ENCODE data around the gene ZNF444. TPM values are rescaled to one million over a fixed set of nuclear protein-coding genes. Genes with fewer than 3 reads are reported as not detected.

Gene ZNF444
- total RNA-seq, 2 experiments from 2014 or later = 22.0 to 25.3 TPM

GRCh38 chr19:56108447-56109195 lies 32.5 kb upstream of the ZNF444 start:
- intact Hi-C loops (cut with micrococcal nuclease; ENCODE audit: unreplicated experiment) = no loop called here
- no TSS peak for BruUV-seq (replicated peaks)
- CTCF ChIA-PET (ENCODE audit: unreplicated experiment) = no interaction called here

GRCh38 chr19:56109226-56109625 lies 31.9 kb upstream of the ZNF444 start:
- H3K9me3 ChIP-seq (ENCODE audit: low read length) = no peaks in the 10 kb centered on the region
- no peak overlapping the region for H3K4me3 ChIP-seq (ENCODE audit: low read depth, low read length, poor library complexity, severe bottlenecking)
- H3K36me3 ChIP-seq (ENCODE audit: insufficient read depth, low read length) = peaks cover 18% of the 10 kb centered on the region
- H3K27ac ChIP-seq (ENCODE audit: low read depth, low read length, poor library complexity, severe bottlenecking) = no peak overlapping the region
- TF ChIP-seq EZH2phosphoT487 (IDR thresholded peaks at IDR 0.05; ENCODE audit: borderline replicate concordance, low read depth, low read length) (no peak), CTCF (conservative IDR thresholded peaks at IDR 0.05; ENCODE audit: low read length) (no peak)
- no peak overlapping the region for H2AFZ ChIP-seq (ENCODE audit: low read length)
- ChIA-PET POLR2A (no interaction called here), CTCF (ENCODE audit: unreplicated experiment) (no interaction called here)
- no peaks in the 10 kb centered on the region for H3K9me2 ChIP-seq (ENCODE audit: insufficient read depth, low read length)
- H3K79me2 ChIP-seq (ENCODE audit: insufficient read depth, low read depth, low read length) = peaks cover 78% of the 10 kb centered on the region
- H3K4me1 ChIP-seq (ENCODE audit: insufficient read depth, low read length, poor library complexity, severe bottlenecking) = peaks cover 37% of the 10 kb centered on the region
- no peak overlapping the region for H3K4me2 ChIP-seq (ENCODE audit: low read length)
- no peak for DNase-seq (ENCODE audit: low spot score)
- H4K20me1 ChIP-seq (ENCODE audit: insufficient read depth, low read length) = peaks cover 16% of the 10 kb centered on the region; the same call in 1 of the 2 replicates
- no TSS peak for BruUV-seq (replicated peaks)
- intact Hi-C loops (cut with micrococcal nuclease; ENCODE audit: unreplicated experiment) = no loop called here

More at GRCh38 chr19:56108447-56109195, 32.5 kb upstream of the ZNF444 start:
- H3K4me1 ChIP-seq (ENCODE audit: insufficient read depth, low read length, poor library complexity, severe bottlenecking) = peaks cover 34% of the 10 kb centered on the region
- no peak overlapping the region for H2AFZ ChIP-seq (ENCODE audit: low read length)
- H3K9me2 ChIP-seq (ENCODE audit: insufficient read depth, low read length) = no peaks in the 10 kb centered on the region
- peaks cover 18% of the 10 kb centered on the region for H3K36me3 ChIP-seq (ENCODE audit: insufficient read depth, low read length)
- DNase-seq (ENCODE audit: low spot score) = no peak
- H3K9me3 ChIP-seq (ENCODE audit: low read length) = no peaks in the 10 kb centered on the region
- H3K27ac ChIP-seq (ENCODE audit: low read depth, low read length, poor library complexity, severe bottlenecking) = no peak overlapping the region
- H3K79me2 ChIP-seq (ENCODE audit: insufficient read depth, low read depth, low read length) = peaks cover 73% of the 10 kb centered on the region
- H3K4me3 ChIP-seq (ENCODE audit: low read depth, low read length, poor library complexity, severe bottlenecking) = no peak overlapping the region
- no peak overlapping the region for H3K4me2 ChIP-seq (ENCODE audit: low read length)
- TF ChIP-seq CTCF (conservative IDR thresholded peaks at IDR 0.05; ENCODE audit: low read length) = no peak
- TF ChIP-seq EZH2phosphoT487 (IDR thresholded peaks at IDR 0.05; ENCODE audit: borderline replicate concordance, low read depth, low read length) = no peak
- H4K20me1 ChIP-seq (ENCODE audit: insufficient read depth, low read length) = peaks cover 16% of the 10 kb centered on the region; the same call in 1 of the 2 replicates
- POLR2A ChIA-PET = no interaction called here
